Muscle layer of duodenum (tissue), 2 donors: Measurements from ENCODE around the gene MYL4.

ENCODE experiments used
- H3K27ac ChIP-seq: one replicate; pipeline ENCODE4 v1.7.0; 2013; ENCODE audit warnings: mild to moderate bottlenecking, low read length
- H3K27me3 ChIP-seq: one replicate; pipeline ENCODE4 v1.7.0; 2013; ENCODE audit warnings: low read depth, mild to moderate bottlenecking, control low read depth, low read length
- H3K36me3 ChIP-seq, 2 donors: one replicate each; pipeline ENCODE4 v1.7.0; 2013; ENCODE audit warnings: low read length in 2 of 2, control low read depth in 1 of 2, mild to moderate bottlenecking in 1 of 2; ENCODE audit not compliant: insufficient read depth in 2 of 2, control insufficient read depth in 1 of 2
- H3K4me1 ChIP-seq, 2 donors: one replicate each; pipeline ENCODE4 v1.7.0; 2013; ENCODE audit warnings: low read length in 2 of 2, mild to moderate bottlenecking in 2 of 2, control low read depth in 1 of 2, moderate library complexity in 1 of 2; ENCODE audit not compliant: insufficient read depth in 2 of 2, control insufficient read depth in 1 of 2
- H3K4me3 ChIP-seq, 2 donors: one replicate each; pipeline ENCODE4 v1.7.0; 2013; ENCODE audit warnings: low read length in 2 of 2, low read depth in 1 of 2, mild to moderate bottlenecking in 1 of 2
- H3K9me3 ChIP-seq, 2 donors: one replicate each; pipeline ENCODE4 v1.7.0; 2013; ENCODE audit warnings: low read length in 2 of 2, control low read depth in 1 of 2, mild to moderate bottlenecking in 1 of 2; ENCODE audit not compliant: control insufficient read depth in 1 of 2
- donor health status: healthy.

Gene MYL4

GRCh38 chr17:47197821-47198220 is 11.3 kb upstream of the MYL4 start:
- H3K27ac ChIP-seq, result no peak overlapping the region
- no peaks in the 10 kb centered on the region for H3K9me3 ChIP-seq
- H3K4me1 ChIP-seq, result no peaks in the 10 kb centered on the region
- H3K4me3 ChIP-seq, result no peak overlapping the region
- H3K27me3 ChIP-seq, result no peaks in the 10 kb centered on the region
- H3K36me3 ChIP-seq, result no peaks in the 10 kb centered on the region

- H3K4me1 ChIP-seq, result peaks cover 2 to 9% of the 10 kb centered on the region in 2 donors
- no peak overlapping the region for H3K4me3 ChIP-seq
- H3K27ac ChIP-seq, result peak overlapping the region; percentile 27
- H3K27me3 ChIP-seq, result no peaks in the 10 kb centered on the region
- no peaks in the 10 kb centered on the region for H3K36me3 ChIP-seq
- no peaks in the 10 kb centered on the region for H3K9me3 ChIP-seq
Observed at GRCh38 chr17:47199627-47200324, 9.4 kb upstream of the MYL4 start.

GRCh38 chr17:47200325-47200664 is 8.9 kb upstream of the MYL4 start:
- H3K27me3 ChIP-seq, result no peaks in the 10 kb centered on the region
- H3K4me3 ChIP-seq, result no peak overlapping the region
- peaks cover 7 to 9% of the 10 kb centered on the region in 2 donors for H3K4me1 ChIP-seq
- H3K9me3 ChIP-seq, result no peaks in the 10 kb centered on the region
- peak overlapping the region; percentile 27 for H3K27ac ChIP-seq
- no peaks in the 10 kb centered on the region for H3K36me3 ChIP-seq

- Histone ChIP-seq H3K27ac (no peak overlapping the region), H3K4me3 (no peak overlapping the region), H3K9me3 (no peaks in the 10 kb centered on the region), H3K36me3 (no peaks in the 10 kb centered on the region), H3K4me1 (peaks cover 9 to 14% of the 10 kb centered on the region in 2 donors), H3K27me3 (no peaks in the 10 kb centered on the region)
Observed at GRCh38 chr17:47201166-47201565, 8.0 kb upstream of the MYL4 start.

- Histone ChIP-seq H3K27ac (peak overlapping the region; percentile 64), H3K36me3 (no peaks in the 10 kb centered on the region), H3K9me3 (no peaks in the 10 kb centered on the region), H3K27me3 (no peaks in the 10 kb centered on the region), H3K4me1 (peaks cover 9 to 14% of the 10 kb centered on the region in 2 donors), H3K4me3 (peak overlapping the region in 1 of 2 donors; percentile 12)
Observed at GRCh38 chr17:47203984-47204721, 5.0 kb upstream of the MYL4 start.

GRCh38 chr17:47204722-47205418 is 4.3 kb upstream of the MYL4 start:
- H3K36me3 ChIP-seq, result no peaks in the 10 kb centered on the region
- peaks cover 9 to 14% of the 10 kb centered on the region in 2 donors for H3K4me1 ChIP-seq
- H3K27ac ChIP-seq, result peak overlapping the region; percentile 64
- H3K9me3 ChIP-seq, result no peaks in the 10 kb centered on the region
- H3K27me3 ChIP-seq, result no peaks in the 10 kb centered on the region
- peak overlapping the region in 1 of 2 donors; percentile 2 for H3K4me3 ChIP-seq

GRCh38 chr17:47205419-47205963 is 3.7 kb upstream of the MYL4 start:
- peak overlapping the region; percentile 64 for H3K27ac ChIP-seq
- no peaks in the 10 kb centered on the region for H3K27me3 ChIP-seq
- no peaks in the 10 kb centered on the region for H3K9me3 ChIP-seq
- H3K4me3 ChIP-seq, result peak overlapping the region in 1 of 2 donors; percentile 2
- H3K36me3 ChIP-seq, result no peaks in the 10 kb centered on the region
- peaks cover 9 to 14% of the 10 kb centered on the region in 2 donors for H3K4me1 ChIP-seq

GRCh38 chr17:47207143-47208067 is 1.7 kb upstream of the MYL4 start:
- Histone ChIP-seq H3K4me3 (no peak overlapping the region), H3K9me3 (no peaks in the 10 kb centered on the region), H3K4me1 (peaks cover 9 to 14% of the 10 kb centered on the region in 2 donors), H3K27ac (no peak overlapping the region), H3K36me3 (no peaks in the 10 kb centered on the region), H3K27me3 (no peaks in the 10 kb centered on the region)

- H3K9me3 ChIP-seq, result no peaks in the 10 kb centered on the region
- H3K4me3 ChIP-seq, result no peak overlapping the region
- H3K27ac ChIP-seq, result no peak overlapping the region
- H3K27me3 ChIP-seq, result no peaks in the 10 kb centered on the region
- H3K4me1 ChIP-seq, result peaks cover under 1 to 14% of the 10 kb centered on the region in 2 donors
- no peaks in the 10 kb centered on the region for H3K36me3 ChIP-seq
Observed at GRCh38 chr17:47209499-47209898, 351 bp downstream of the MYL4 start.

- H3K4me1 ChIP-seq, result peaks cover 0 to 9% of the 10 kb centered on the region in 2 donors
- H3K27ac ChIP-seq, result no peak overlapping the region
- H3K27me3 ChIP-seq, result no peaks in the 10 kb centered on the region
- no peak overlapping the region for H3K4me3 ChIP-seq
- H3K36me3 ChIP-seq, result no peaks in the 10 kb centered on the region
- no peaks in the 10 kb centered on the region for H3K9me3 ChIP-seq
Observed at GRCh38 chr17:47210105-47210504, 957 bp downstream of the MYL4 start.
